ENCODE data around the gene SLC46A3.
"Not testable (repeated sequence)": the region's sequence is repeated elsewhere in the genome, so short reads cannot be mapped to it uniquely, and the experiment has no call there.

The SLC46A3 gene

DNA sequence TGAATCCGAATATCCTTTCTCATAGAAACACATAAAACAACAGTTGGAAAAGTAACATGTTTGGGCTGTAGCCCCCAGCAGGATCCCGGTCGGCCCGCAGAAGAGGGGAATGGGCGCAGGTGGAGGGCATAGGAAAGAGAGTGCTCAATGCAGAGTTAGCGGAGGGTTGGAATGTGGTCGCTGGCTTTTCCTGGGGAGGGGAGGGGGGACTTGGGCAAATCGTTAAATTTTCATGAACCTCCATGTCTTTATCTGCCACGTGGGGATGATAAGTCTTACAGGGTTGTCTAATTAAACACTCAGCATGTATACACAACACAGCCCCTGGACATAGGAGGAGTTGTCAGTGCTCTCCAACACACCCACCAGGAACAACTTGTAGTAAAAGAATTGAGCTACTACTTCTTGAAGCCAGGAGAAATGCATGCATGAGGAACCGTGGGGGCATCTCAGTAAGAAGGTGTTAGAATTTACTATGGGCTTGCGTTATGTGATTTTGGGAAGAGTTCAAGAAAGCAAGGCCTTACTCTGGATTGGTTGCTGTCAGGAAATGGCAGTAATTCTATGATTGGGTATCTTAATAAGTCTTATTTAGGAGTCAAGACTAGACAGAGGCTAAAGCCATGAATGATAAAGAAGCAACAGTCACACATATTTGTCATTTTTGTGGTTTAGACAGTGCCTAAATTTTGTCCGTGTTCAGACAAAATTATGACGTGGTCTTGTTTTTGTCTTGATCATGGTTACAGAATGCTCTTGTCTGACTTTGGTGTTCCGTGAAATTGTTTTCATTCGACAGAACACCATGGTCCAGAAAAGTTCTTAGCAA is 671 bp upstream of the SLC46A3 start:
- Mint-ChIP-seq H3K9me3 (no peaks in the 10 kb centered on the region), H3K27me3 (peaks cover 3% of the 10 kb centered on the region), H3K36me3 (ENCODE audit: low read depth) (peaks cover 55% of the 10 kb centered on the region), H3K27ac (peak overlapping the region; percentile 95), H3K4me1 (ENCODE audit: low read depth) (peaks cover 39% of the 10 kb centered on the region), H3K4me3 (peak overlapping the region; percentile 94)
- intact Hi-C loops (cut with micrococcal nuclease): loop anchor here (5.0 kb wide), 1 partner anchor 37 kb away; no protein-coding TSS in a partner anchor

DNA sequence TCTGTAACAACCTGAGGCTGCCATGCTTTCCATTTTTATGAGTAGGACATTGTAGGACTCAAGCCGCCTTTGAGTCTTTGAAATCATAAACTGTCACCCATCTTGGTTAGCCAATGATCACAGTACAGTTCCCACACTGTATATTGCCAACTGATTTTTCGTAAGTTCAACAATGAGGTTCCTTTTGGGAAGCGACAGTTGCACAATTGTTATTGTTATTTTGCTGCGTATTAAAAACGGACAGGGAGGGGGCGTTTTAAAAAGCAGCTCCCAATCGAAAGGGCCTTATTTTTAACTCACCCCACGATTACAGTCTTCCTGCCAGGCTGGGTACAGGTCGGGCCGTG is 601 bp downstream of the SLC46A3 start:
- intact Hi-C loops (cut with micrococcal nuclease): loop anchor here (5.0 kb wide), 1 partner anchor 36 kb away; no protein-coding TSS in a partner anchor
- Mint-ChIP-seq H3K36me3 (ENCODE audit: low read depth) (peaks cover 52% of the 10 kb centered on the region), H3K9me3 (no peaks in the 10 kb centered on the region), H3K27ac (peak overlapping the region; percentile 95), H3K4me1 (ENCODE audit: low read depth) (peaks cover 43% of the 10 kb centered on the region), H3K27me3 (no peaks in the 10 kb centered on the region), H3K4me3 (peak overlapping the region; percentile 94)

DNA sequence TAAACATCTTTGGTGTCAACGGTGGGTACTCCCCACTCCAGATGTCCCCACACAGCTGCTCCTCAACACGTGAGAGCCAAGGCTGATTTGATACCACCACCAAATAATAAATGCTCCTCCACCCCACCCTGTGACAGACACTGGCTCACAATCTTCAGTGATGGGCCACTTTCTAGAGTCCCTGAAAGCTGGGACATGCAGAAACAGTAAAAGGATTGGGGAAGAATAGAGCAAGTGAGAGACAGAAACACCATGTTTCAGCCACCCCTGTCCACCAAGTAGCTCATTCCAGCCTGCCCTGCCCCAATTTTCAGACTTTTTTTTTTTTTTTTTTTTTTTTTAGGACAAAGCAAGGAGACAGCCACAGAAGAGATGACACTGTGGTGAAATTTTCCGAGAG is 1.6 kb downstream of the SLC46A3 start:
- H3K4me3 Mint-ChIP-seq: peak overlapping the region; percentile 94
- H3K27me3 Mint-ChIP-seq: no peaks in the 10 kb centered on the region
- peak overlapping the region; percentile 95 for H3K27ac Mint-ChIP-seq
- H3K4me1 Mint-ChIP-seq (ENCODE audit: low read depth): peaks cover 48% of the 10 kb centered on the region
- intact Hi-C loops (cut with micrococcal nuclease): loop anchor here (5.0 kb wide), 1 partner anchor 35 kb away; no protein-coding TSS in a partner anchor
- peaks cover 61% of the 10 kb centered on the region for H3K36me3 Mint-ChIP-seq (ENCODE audit: low read depth)
- H3K9me3 Mint-ChIP-seq: no peaks in the 10 kb centered on the region

DNA sequence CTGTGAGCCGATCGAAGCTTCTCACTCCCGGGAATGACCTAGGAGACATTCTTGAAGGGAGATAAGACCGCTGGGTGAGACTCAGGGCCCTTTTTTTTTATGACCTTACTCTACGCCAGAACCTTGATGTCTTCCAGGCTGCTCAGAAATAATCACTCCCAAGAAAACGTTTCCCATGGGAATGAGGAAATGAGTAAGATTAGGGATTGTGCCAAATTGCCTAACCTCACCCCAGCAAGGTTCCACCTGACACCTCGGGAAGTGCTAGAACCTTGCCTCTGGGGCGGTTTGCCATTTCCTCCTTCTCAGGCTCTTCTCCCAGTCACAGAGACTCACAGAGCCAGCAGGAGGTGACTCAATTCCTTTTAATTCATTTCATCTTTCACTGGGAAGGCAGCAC is 2.3 kb downstream of the SLC46A3 start:
- H3K9me3 Mint-ChIP-seq: no peaks in the 10 kb centered on the region
- no peaks in the 10 kb centered on the region for H3K27me3 Mint-ChIP-seq
- peaks cover 48% of the 10 kb centered on the region for H3K4me1 Mint-ChIP-seq (ENCODE audit: low read depth)
- peak overlapping the region; percentile 94 for H3K4me3 Mint-ChIP-seq
- intact Hi-C loops (cut with micrococcal nuclease): loop anchor here (5.0 kb wide), 1 partner anchor 34 kb away; no protein-coding TSS in a partner anchor
- H3K27ac Mint-ChIP-seq: peak overlapping the region; percentile 95
- H3K36me3 Mint-ChIP-seq (ENCODE audit: low read depth): peaks cover 61% of the 10 kb centered on the region

- Mint-ChIP-seq H3K27ac (no peak overlapping the region), H3K9me3 (no peaks in the 10 kb centered on the region), H3K27me3 (no peaks in the 10 kb centered on the region), H3K36me3 (ENCODE audit: low read depth) (peaks cover 77% of the 10 kb centered on the region), H3K4me3 (no peak overlapping the region), H3K4me1 (ENCODE audit: low read depth) (peaks cover 55% of the 10 kb centered on the region)
- intact Hi-C loops (cut with micrococcal nuclease): loop anchor here (5.0 kb wide), 1 partner anchor 32 kb away; no protein-coding TSS in a partner anchor
These were observed 4.1 kb downstream of the SLC46A3 start for GRCh38 chr13:28714651-28715050.

DNA sequence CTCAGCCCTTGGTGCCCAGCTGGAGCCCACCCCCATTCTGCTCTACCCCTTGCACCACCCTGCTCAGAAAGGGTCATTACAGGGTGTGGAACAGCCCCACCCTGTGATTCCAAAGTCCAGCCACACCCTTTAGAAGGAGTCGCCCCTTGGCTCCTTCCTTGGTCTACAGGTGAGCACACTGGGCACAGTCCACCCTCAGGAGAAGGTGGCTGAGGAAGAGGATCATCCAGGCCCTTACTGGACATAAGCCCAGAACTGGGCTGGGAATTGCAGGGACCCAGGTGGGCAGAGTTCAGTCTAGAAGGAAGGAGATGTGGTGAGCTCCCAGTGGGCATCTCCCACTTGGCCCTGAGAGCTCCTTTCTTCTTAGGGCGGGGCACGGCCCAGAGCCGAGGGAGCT is 8.6 kb downstream of the SLC46A3 start:
- no peak overlapping the region for H3K4me3 Mint-ChIP-seq
- peaks cover 71% of the 10 kb centered on the region for H3K36me3 Mint-ChIP-seq (ENCODE audit: low read depth)
- intact Hi-C loops (cut with micrococcal nuclease): no loop called here
- no peaks in the 10 kb centered on the region for H3K27me3 Mint-ChIP-seq
- peak overlapping the region; percentile 86 for H3K27ac Mint-ChIP-seq
- peaks cover 64% of the 10 kb centered on the region for H3K4me1 Mint-ChIP-seq (ENCODE audit: low read depth)
- H3K9me3 Mint-ChIP-seq: no peaks in the 10 kb centered on the region

DNA sequence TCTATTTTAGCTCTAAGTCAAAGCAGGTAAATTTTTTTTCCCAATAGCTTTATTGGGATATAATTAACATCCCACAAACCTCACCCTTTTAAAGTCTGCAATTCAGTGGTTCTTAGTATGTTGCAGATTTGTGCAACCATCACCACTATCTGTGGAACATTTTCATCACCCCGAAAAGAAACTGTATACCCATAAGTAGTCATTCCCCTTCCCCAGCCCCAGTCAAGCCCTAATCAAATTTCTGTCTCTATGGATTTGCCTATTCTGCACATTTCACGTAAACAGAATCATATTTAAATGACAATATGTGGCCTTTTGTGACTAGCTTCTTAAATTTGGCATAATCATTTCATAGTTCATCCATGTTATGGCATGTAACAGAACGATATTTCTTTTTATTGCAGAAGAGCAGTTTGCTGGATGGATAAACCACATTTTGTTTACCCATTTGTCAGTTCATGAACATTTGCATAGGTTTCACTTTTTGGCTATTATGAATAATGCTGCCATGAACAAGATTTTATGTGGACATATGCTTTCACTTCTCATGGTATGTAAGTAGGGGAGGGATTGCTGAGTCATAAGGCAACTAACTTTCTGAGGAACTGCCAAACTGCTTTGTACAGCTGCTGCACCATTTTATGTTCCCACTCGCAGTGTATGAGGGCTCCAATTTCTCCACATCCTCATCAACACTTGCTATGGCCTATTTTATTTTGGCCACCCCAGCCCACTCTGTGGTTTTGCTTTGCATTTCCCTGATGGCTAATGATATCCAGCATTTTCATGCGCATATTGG is 10.9 kb downstream of the SLC46A3 start:
- intact Hi-C loops (cut with micrococcal nuclease): loop anchor here (5.0 kb wide), 1 partner anchor 34 kb away; no protein-coding TSS in a partner anchor
- no peaks in the 10 kb centered on the region for H3K9me3 Mint-ChIP-seq
- peak overlapping the region; percentile 86 for H3K27ac Mint-ChIP-seq
- H3K36me3 Mint-ChIP-seq (ENCODE audit: low read depth): peaks cover 70% of the 10 kb centered on the region
- no peaks in the 10 kb centered on the region for H3K27me3 Mint-ChIP-seq
- H3K4me3 Mint-ChIP-seq: peak overlapping the region; percentile 26
- H3K4me1 Mint-ChIP-seq (ENCODE audit: low read depth): peaks cover 70% of the 10 kb centered on the region

- intact Hi-C loops (cut with micrococcal nuclease): loop anchor here (5.0 kb wide), 1 partner anchor 37 kb away; no protein-coding TSS in a partner anchor
- peaks cover 74% of the 10 kb centered on the region for H3K36me3 Mint-ChIP-seq (ENCODE audit: low read depth)
These were observed 13.2 kb downstream of the SLC46A3 start for GRCh38 chr13:28705461-28706083.

GRCh38 chr13:28704919-28705318 is 13.9 kb downstream of the SLC46A3 start:
- intact Hi-C loops (cut with micrococcal nuclease): loop anchor here (5.0 kb wide), 2 partner anchors 37 to 48 kb away; partner anchors contain the start of gene POMP

More at GRCh38 chr13:28705461-28706083, 13.2 kb downstream of the SLC46A3 start:
- peak overlapping the region; percentile 86 for H3K27ac Mint-ChIP-seq
- peaks cover 66% of the 10 kb centered on the region for H3K4me1 Mint-ChIP-seq (ENCODE audit: low read depth)
- H3K27me3 Mint-ChIP-seq: no peaks in the 10 kb centered on the region
- H3K9me3 Mint-ChIP-seq: no peaks in the 10 kb centered on the region
- H3K4me3 Mint-ChIP-seq: no peak overlapping the region

DNA sequence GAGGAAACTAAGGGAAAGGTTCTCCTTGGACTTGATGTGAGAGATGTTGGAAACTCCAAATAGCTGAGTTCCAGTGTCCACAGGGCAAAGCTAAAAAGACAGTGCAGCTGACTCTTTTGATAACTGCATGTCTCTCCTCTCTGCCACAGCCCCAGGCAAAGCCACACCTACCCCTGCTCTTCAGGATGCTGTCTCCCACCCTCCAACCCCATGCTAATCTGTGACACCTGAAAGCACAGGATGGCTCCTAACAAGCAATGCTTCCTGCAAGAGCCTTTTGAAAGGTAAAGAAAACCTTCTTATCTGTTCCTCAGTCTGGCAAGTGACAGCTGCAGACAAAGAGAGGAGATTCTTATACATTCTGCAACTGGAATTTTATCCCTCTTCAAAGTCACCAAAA is 14.5 kb downstream of the SLC46A3 start:
- H3K27me3 Mint-ChIP-seq: no peaks in the 10 kb centered on the region
- H3K36me3 Mint-ChIP-seq (ENCODE audit: low read depth): peaks cover 73% of the 10 kb centered on the region
- intact Hi-C loops (cut with micrococcal nuclease): loop anchor here (5.0 kb wide), 1 partner anchor 47 kb away; the partner anchor contains the start of gene POMP
- peaks cover 58% of the 10 kb centered on the region for H3K4me1 Mint-ChIP-seq (ENCODE audit: low read depth)
- H3K4me3 Mint-ChIP-seq: no peak overlapping the region
- H3K27ac Mint-ChIP-seq: peak overlapping the region; percentile 76
- no peaks in the 10 kb centered on the region for H3K9me3 Mint-ChIP-seq

More at GRCh38 chr13:28704919-28705318, 13.9 kb downstream of the SLC46A3 start:
- H3K4me1 Mint-ChIP-seq (ENCODE audit: low read depth): peaks cover 64% of the 10 kb centered on the region
- peaks cover 74% of the 10 kb centered on the region for H3K36me3 Mint-ChIP-seq (ENCODE audit: low read depth)
- no peaks in the 10 kb centered on the region for H3K27me3 Mint-ChIP-seq
- peak overlapping the region; percentile 86 for H3K27ac Mint-ChIP-seq
- H3K4me3 Mint-ChIP-seq: no peak overlapping the region
- no peaks in the 10 kb centered on the region for H3K9me3 Mint-ChIP-seq

GRCh38 chr13:28699246-28699645 is 19.5 kb downstream of the SLC46A3 start:
- no peak overlapping the region for H3K4me3 Mint-ChIP-seq
- H3K36me3 Mint-ChIP-seq (ENCODE audit: low read depth): peaks cover 81% of the 10 kb centered on the region
- no peaks in the 10 kb centered on the region for H3K9me3 Mint-ChIP-seq
- H3K27me3 Mint-ChIP-seq: no peaks in the 10 kb centered on the region
- H3K27ac Mint-ChIP-seq: no peak overlapping the region
- H3K4me1 Mint-ChIP-seq (ENCODE audit: low read depth): peaks cover 22% of the 10 kb centered on the region
- intact Hi-C loops (cut with micrococcal nuclease): no loop called here

DNA sequence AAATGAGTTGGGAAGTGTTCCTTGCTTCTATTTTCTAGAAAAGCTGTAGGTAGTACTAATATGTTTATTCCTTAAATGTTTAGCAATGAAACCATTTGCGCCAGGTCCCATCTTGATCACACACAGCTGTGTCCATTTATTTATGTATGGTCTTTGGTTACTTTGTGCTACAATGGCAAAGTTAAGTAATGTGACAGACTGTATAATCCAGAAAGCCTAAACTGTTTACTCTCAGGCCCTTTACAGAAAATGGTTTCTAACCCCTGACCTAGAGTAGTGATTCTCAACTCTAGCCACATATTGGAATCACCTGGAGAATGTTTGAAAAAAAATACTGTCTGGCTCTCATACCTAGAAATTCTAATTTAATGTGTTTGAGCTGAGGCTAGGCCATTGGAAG is 21.3 kb downstream of the SLC46A3 start:
- Mint-ChIP-seq H3K27me3 (peaks cover 8% of the 10 kb centered on the region), H3K4me1 (ENCODE audit: low read depth) (peaks cover 11% of the 10 kb centered on the region), H3K4me3 (no peak overlapping the region), H3K36me3 (ENCODE audit: low read depth) (peaks cover 86% of the 10 kb centered on the region), H3K9me3 (peaks cover 7% of the 10 kb centered on the region), H3K27ac (no peak overlapping the region)
- intact Hi-C loops (cut with micrococcal nuclease): no loop called here

- H3K4me3 Mint-ChIP-seq; H3K27ac Mint-ChIP-seq; intact Hi-C loops (cut with micrococcal nuclease): not testable (repeated sequence)
- H3K36me3 Mint-ChIP-seq (ENCODE audit: low read depth): peaks cover 53% of the 10 kb centered on the region
- H3K27me3 Mint-ChIP-seq: peaks cover 20% of the 10 kb centered on the region
- peaks cover 11% of the 10 kb centered on the region for H3K4me1 Mint-ChIP-seq (ENCODE audit: low read depth)
- H3K9me3 Mint-ChIP-seq: peaks cover 36% of the 10 kb centered on the region
These were observed 24.9 kb downstream of the SLC46A3 start for GRCh38 chr13:28693605-28694491.
